ENCODE measurements around the gene TTC27. TPM values are rescaled to one million over a fixed set of nuclear protein-coding genes. Genes with fewer than 3 reads are reported as not detected.

Gene TTC27
- polyA plus RNA-seq, 1 donor (not counting 4 experiments of a cell fraction or from before 2014, with no cell fraction given): 28.7 TPM

DNA sequence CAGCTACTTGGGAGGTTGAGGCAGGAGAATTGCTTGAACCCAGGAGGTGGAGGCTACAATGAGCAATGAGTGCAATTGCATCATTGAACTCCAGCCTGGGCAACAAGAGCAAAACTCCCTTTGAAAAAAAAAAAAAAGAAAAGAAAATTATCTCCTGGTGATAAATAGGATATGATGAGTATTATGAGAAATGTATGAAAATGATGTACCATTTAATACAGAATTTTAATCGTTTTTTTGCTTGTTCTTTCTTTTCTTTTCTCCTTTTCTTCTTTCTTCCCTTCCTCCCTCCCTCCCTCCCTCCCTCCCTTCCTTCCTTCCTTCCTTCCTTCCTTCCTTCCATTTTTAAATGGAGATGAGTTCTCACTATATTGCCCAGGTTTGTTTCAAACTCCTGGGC lies 40.4 kb downstream of the TTC27 start:
- Histone ChIP-seq H3K4me3 (ENCODE audit: control insufficient read depth in 2 of 3, extremely low read depth in 1 of 3, insufficient read depth in 2 of 3, low read depth in 1 of 3, low read length in 3 of 3) (no peak overlapping the region), H3K9me3 (ENCODE audit: control insufficient read depth, low read depth, low read length) (no peaks in the 10 kb centered on the region), H2AFZ (ENCODE audit: control insufficient read depth, low read length) (no peak overlapping the region), H3K9ac (ENCODE audit: control insufficient read depth, extremely low read depth, insufficient read depth, low read length) (no peak overlapping the region), H3K4me2 (ENCODE audit: control insufficient read depth, extremely low read depth, insufficient read depth, low read depth, low read length) (no peak overlapping the region), H3K27ac (ENCODE audit: control insufficient read depth, insufficient read depth, low read length) (no peak overlapping the region), H3K9me1 (ENCODE audit: control insufficient read depth, extremely low read depth, insufficient read depth, low read length) (no peaks in the 10 kb centered on the region), H3K4me1 (ENCODE audit: control insufficient read depth, extremely low read depth, insufficient read depth, low read length) (no peaks in the 10 kb centered on the region), H3K36me3 (ENCODE audit: control insufficient read depth in 2 of 2, extremely low read depth in 1 of 2, insufficient read depth in 2 of 2, low read length in 2 of 2) (no peaks in the 10 kb centered on the region), H3K79me2 (ENCODE audit: control insufficient read depth, insufficient read depth, low read length) (no peaks in the 10 kb centered on the region), H4K20me1 (ENCODE audit: control insufficient read depth, extremely low read depth, insufficient read depth, low read length) (no peaks in the 10 kb centered on the region), H3K27me3 (ENCODE audit: control insufficient read depth, extremely low read depth, insufficient read depth, low read length) (no peaks in the 10 kb centered on the region)
- TF ChIP-seq, protein P1, sequence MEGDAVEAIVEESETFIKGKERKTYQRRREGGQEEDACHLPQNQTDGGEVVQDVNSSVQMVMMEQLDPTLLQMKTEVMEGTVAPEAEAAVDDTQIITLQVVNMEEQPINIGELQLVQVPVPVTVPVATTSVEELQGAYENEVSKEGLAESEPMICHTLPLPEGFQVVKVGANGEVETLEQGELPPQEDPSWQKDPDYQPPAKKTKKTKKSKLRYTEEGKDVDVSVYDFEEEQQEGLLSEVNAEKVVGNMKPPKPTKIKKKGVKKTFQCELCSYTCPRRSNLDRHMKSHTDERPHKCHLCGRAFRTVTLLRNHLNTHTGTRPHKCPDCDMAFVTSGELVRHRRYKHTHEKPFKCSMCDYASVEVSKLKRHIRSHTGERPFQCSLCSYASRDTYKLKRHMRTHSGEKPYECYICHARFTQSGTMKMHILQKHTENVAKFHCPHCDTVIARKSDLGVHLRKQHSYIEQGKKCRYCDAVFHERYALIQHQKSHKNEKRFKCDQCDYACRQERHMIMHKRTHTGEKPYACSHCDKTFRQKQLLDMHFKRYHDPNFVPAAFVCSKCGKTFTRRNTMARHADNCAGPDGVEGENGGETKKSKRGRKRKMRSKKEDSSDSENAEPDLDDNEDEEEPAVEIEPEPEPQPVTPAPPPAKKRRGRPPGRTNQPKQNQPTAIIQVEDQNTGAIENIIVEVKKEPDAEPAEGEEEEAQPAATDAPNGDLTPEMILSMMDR (optimal IDR thresholded peaks at IDR 0.05 in 1 of 3, IDR thresholded peaks at IDR 0.05 in 1 of 3, conservative IDR thresholded peaks at IDR 0.05 in 1 of 3; ENCODE audit: extremely low read depth in 1 of 3, insufficient read depth in 2 of 3, low read length in 3 of 3): no peak
- no peak for TF ChIP-seq EZH2 (IDR thresholded peaks at IDR 0.05; ENCODE audit: low read length)
- dilution Hi-C loops (cut with MboI; ENCODE audit: extremely low pct_ligation_motif_present, low sequenced_read_pairs): no loop called here
- no peak for FAIRE-seq
- no peak for DNase-seq (ENCODE audit: low read depth, low spot score)

DNA sequence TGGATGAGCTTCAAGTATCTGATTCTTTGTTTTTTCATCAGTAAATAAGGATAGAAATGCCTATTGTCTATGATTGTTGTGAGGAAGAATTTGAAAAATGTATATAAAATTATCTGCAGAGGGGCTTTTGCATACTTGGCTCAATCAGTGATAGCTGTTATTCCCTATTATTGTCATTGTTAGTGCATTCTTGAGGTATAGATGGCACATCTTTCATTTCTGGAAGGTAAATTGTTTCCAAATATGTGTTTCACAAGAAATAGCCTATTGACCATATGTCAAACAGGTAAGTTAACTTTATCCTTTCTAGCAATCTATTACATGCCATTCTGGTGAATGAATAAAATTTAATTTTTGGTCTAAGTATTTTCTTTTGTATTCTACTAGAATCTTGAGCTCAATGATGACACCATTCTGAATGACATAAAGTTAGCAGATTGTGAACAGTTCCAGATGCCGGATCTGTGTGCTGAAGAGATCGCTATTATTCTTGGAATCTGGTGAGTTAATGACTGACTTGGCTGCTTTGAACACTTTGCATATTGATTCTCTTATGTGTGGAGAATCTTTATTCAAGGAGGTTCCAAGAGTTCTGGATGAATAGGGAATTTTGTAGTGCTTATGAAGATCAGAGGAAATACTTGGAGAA lies 44.2 kb downstream of the TTC27 start:
- Histone ChIP-seq H3K4me3 (ENCODE audit: control insufficient read depth in 2 of 3, extremely low read depth in 1 of 3, insufficient read depth in 2 of 3, low read depth in 1 of 3, low read length in 3 of 3) (no peak overlapping the region), H2AFZ (ENCODE audit: control insufficient read depth, low read length) (no peak overlapping the region), H3K4me2 (ENCODE audit: control insufficient read depth, extremely low read depth, insufficient read depth, low read depth, low read length) (no peak overlapping the region), H3K27me3 (ENCODE audit: control insufficient read depth, extremely low read depth, insufficient read depth, low read length) (no peaks in the 10 kb centered on the region), H3K9ac (ENCODE audit: control insufficient read depth, extremely low read depth, insufficient read depth, low read length) (no peak overlapping the region), H3K27ac (ENCODE audit: control insufficient read depth, insufficient read depth, low read length) (no peak overlapping the region), H3K4me1 (ENCODE audit: control insufficient read depth, extremely low read depth, insufficient read depth, low read length) (no peaks in the 10 kb centered on the region), H3K9me3 (ENCODE audit: control insufficient read depth, low read depth, low read length) (no peaks in the 10 kb centered on the region), H4K20me1 (ENCODE audit: control insufficient read depth, extremely low read depth, insufficient read depth, low read length) (no peaks in the 10 kb centered on the region), H3K36me3 (ENCODE audit: control insufficient read depth in 2 of 2, extremely low read depth in 1 of 2, insufficient read depth in 2 of 2, low read length in 2 of 2) (no peaks in the 10 kb centered on the region), H3K9me1 (ENCODE audit: control insufficient read depth, extremely low read depth, insufficient read depth, low read length) (no peaks in the 10 kb centered on the region), H3K79me2 (ENCODE audit: control insufficient read depth, insufficient read depth, low read length) (no peaks in the 10 kb centered on the region)
- dilution Hi-C loops (cut with MboI; ENCODE audit: extremely low pct_ligation_motif_present, low sequenced_read_pairs): no loop called here
- TF ChIP-seq EZH2 (IDR thresholded peaks at IDR 0.05; ENCODE audit: low read length): no peak
- TF ChIP-seq, protein P1 (optimal IDR thresholded peaks at IDR 0.05 in 1 of 3, IDR thresholded peaks at IDR 0.05 in 1 of 3, conservative IDR thresholded peaks at IDR 0.05 in 1 of 3; ENCODE audit: extremely low read depth in 1 of 3, insufficient read depth in 2 of 3, low read length in 3 of 3): no peak
- DNase-seq (ENCODE audit: low read depth, low spot score) (no peak), FAIRE-seq (no peak)

Measured in keratinocyte (primary cell).